Measurements from ENCODE around the gene ANKFY1. TPM values are rescaled to one million over a fixed set of nuclear protein-coding genes. Genes with fewer than 3 reads are reported as not detected.

The ANKFY1 gene
- total and polyA plus RNA-seq, 9 of the 15 experiments (the other 6 are each of a cell fraction or from before 2014, with no cell fraction given) = 4.3 to 25.6 (median 12.2) TPM

GRCh38 chr17:4160294-4160859, 103.4 kb downstream of the ANKFY1 start:
- H2AFZ ChIP-seq (ENCODE audit: low read depth, low read length) = no peak overlapping the region
- ATAC-seq (no peak), DNase-seq (ENCODE audit: extremely low read depth in 1 of 4, low spot score in 3 of 4) (no peak), FAIRE-seq (no peak)
- H3K27me3 ChIP-seq (ENCODE audit: control insufficient read depth in 2 of 2, insufficient read depth in 2 of 2, low read length in 2 of 2) = no peaks in the 10 kb centered on the region
- in situ Hi-C loops (cut with MboI) (no loop called here), intact Hi-C loops (cut with micrococcal nuclease) (no loop called here)
- H3K27ac ChIP-seq (ENCODE audit: extremely low read depth, low read depth, low read length) = no peak overlapping the region
- CTCF ChIA-PET (ENCODE audit: low intra/inter-chr PET ratio) = no interaction called here
- H3K9me3 ChIP-seq (replicated peaks; ENCODE audit: control insufficient read depth, insufficient read depth, low read depth, low read length) = no peaks in the 10 kb centered on the region
- peaks cover 14 to 26% of the 10 kb centered on the region in 2 experiments; a peak in 4 of 5 replicates for H3K4me1 ChIP-seq (replicated peaks in 1 of 2; ENCODE audit: control insufficient read depth in 2 of 2, insufficient read depth in 2 of 2, low read length in 2 of 2)
- H4K20me1 ChIP-seq (replicated peaks; ENCODE audit: control insufficient read depth, insufficient read depth, low read length) = no peaks in the 10 kb centered on the region
- 90% methylated on average over 14 of the region's 19 CpGs for WGBS (ENCODE audit: insufficient coverage, low coverage, missing lambda C conversion rate)
- POLR2A ChIA-PET = interaction anchor here (0.6 kb wide), 2 partner anchors 119 to 221 kb away, joined by 3 to 4 read pairs; no protein-coding TSS in a partner anchor
- no peaks in the 10 kb centered on the region for H3K79me2 ChIP-seq (ENCODE audit: control insufficient read depth, insufficient read depth, low read length)
- no peaks in the 10 kb centered on the region; the same call in 2 of the 3 replicates for H3K36me3 ChIP-seq (ENCODE audit: control insufficient read depth, insufficient read depth, low read length)
- BruUV-seq (replicated peaks) = no TSS peak
- H3K9me1 ChIP-seq (ENCODE audit: control insufficient read depth, insufficient read depth, low read length) = no peaks in the 10 kb centered on the region
- no peak overlapping the region for H3K9ac ChIP-seq (ENCODE audit: insufficient read depth in 1 of 2, low read depth in 2 of 2, low read length in 2 of 2)
- H3K4me2 ChIP-seq (ENCODE audit: insufficient read depth, low read length) = no peak overlapping the region
- no peak overlapping the region for H3K4me3 ChIP-seq
- TF ChIP-seq PHF20 (IDR thresholded peaks at IDR 0.05; ENCODE audit: partially characterized antibody) (no peak), VEZF1 (CRISPR knock-in tag; IDR thresholded peaks at IDR 0.05) (no peak), RUNX1 (IDR thresholded peaks at IDR 0.05; ENCODE audit: low read depth) (no peak), TEAD1 (CRISPR knock-in tag; IDR thresholded peaks at IDR 0.05) (no peak), NR2C2 (CRISPR knock-in tag; IDR thresholded peaks at IDR 0.05) (no peak), NR2C2 (tag; IDR thresholded peaks at IDR 0.05) (no peak), EHMT2 (IDR thresholded peaks at IDR 0.05) (no peak), ZNF431 (CRISPR knock-in tag; IDR thresholded peaks at IDR 0.05) (no peak)
- TF ChIP-seq, protein P1, sequence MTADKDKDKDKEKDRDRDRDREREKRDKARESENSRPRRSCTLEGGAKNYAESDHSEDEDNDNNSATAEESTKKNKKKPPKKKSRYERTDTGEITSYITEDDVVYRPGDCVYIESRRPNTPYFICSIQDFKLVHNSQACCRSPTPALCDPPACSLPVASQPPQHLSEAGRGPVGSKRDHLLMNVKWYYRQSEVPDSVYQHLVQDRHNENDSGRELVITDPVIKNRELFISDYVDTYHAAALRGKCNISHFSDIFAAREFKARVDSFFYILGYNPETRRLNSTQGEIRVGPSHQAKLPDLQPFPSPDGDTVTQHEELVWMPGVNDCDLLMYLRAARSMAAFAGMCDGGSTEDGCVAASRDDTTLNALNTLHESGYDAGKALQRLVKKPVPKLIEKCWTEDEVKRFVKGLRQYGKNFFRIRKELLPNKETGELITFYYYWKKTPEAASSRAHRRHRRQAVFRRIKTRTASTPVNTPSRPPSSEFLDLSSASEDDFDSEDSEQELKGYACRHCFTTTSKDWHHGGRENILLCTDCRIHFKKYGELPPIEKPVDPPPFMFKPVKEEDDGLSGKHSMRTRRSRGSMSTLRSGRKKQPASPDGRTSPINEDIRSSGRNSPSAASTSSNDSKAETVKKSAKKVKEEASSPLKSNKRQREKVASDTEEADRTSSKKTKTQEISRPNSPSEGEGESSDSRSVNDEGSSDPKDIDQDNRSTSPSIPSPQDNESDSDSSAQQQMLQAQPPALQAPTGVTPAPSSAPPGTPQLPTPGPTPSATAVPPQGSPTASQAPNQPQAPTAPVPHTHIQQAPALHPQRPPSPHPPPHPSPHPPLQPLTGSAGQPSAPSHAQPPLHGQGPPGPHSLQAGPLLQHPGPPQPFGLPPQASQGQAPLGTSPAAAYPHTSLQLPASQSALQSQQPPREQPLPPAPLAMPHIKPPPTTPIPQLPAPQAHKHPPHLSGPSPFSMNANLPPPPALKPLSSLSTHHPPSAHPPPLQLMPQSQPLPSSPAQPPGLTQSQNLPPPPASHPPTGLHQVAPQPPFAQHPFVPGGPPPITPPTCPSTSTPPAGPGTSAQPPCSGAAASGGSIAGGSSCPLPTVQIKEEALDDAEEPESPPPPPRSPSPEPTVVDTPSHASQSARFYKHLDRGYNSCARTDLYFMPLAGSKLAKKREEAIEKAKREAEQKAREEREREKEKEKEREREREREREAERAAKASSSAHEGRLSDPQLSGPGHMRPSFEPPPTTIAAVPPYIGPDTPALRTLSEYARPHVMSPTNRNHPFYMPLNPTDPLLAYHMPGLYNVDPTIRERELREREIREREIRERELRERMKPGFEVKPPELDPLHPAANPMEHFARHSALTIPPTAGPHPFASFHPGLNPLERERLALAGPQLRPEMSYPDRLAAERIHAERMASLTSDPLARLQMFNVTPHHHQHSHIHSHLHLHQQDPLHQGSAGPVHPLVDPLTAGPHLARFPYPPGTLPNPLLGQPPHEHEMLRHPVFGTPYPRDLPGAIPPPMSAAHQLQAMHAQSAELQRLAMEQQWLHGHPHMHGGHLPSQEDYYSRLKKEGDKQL (CRISPR knock-in tag; IDR thresholded peaks at IDR 0.05; ENCODE audit: borderline replicate concordance) = no peak

Measured in K562 (cell line).